AG09309 (cell line): ENCODE measurements around the gene SETD3.
A peak's percentile ranks its signal among the peaks of the same experiment; 100 is the strongest.

ENCODE experiments used
- DNase-seq: peaks from one replicate; pipeline ENCODE4 v3.0.0-alpha.2; 2010; ENCODE audit warnings: low read depth
- H3K4me3 ChIP-seq: 2 replicates; pipeline ENCODE4 v1.5.1; 2011; ENCODE audit warnings: mild to moderate bottlenecking, low read depth, low read length, moderate library complexity; ENCODE audit not compliant: control insufficient read depth
- CTCF ChIP-seq: IDR thresholded peaks from 2 replicates; pipeline ENCODE4 v1.5.1; 2011; ENCODE audit warnings: mild to moderate bottlenecking, low read depth, low read length, inconsistent platforms; ENCODE audit not compliant: insufficient read depth, control insufficient read depth; ENCODE audit errors: missing control alignments

SETD3 gene

GRCh38 chr14:99520571-99521081 is 40.0 kb upstream of the SETD3 start:
- no peak for DNase-seq
- H3K4me3 ChIP-seq = no peak overlapping the region
- TF ChIP-seq CTCF = no peak

GRCh38 chr14:99519931-99520421 is 39.3 kb upstream of the SETD3 start:
- TF ChIP-seq CTCF = no peak
- DNase-seq = no peak
- H3K4me3 ChIP-seq = no peak overlapping the region

- H3K4me3 ChIP-seq = no peak overlapping the region
- DNase-seq = no peak
- no peak for TF ChIP-seq CTCF
Observed at GRCh38 chr14:99519347-99519881, 38.8 kb upstream of the SETD3 start.

GRCh38 chr14:99518441-99519346 is 38.0 kb upstream of the SETD3 start:
- peak; percentile 97 for TF ChIP-seq CTCF
- no peak overlapping the region for H3K4me3 ChIP-seq
- DNase-seq = no peak

GRCh38 chr14:99517643-99518381 is 37.2 kb upstream of the SETD3 start:
- TF ChIP-seq CTCF = no peak

GRCh38 chr14:99516871-99517642 is 36.4 kb upstream of the SETD3 start:
- no peak for DNase-seq
- no peak overlapping the region for H3K4me3 ChIP-seq
- no peak for TF ChIP-seq CTCF

More at GRCh38 chr14:99517643-99518381, 37.2 kb upstream of the SETD3 start:
- no peak for DNase-seq
- no peak overlapping the region for H3K4me3 ChIP-seq
